Naive thymus-derived CD4-positive, alpha-beta T cell (primary cell): Measurements from ENCODE around the gene C4orf17. TPM values are rescaled to one million over a fixed set of nuclear protein-coding genes. Genes with fewer than 3 reads are reported as not detected.

Experiments used
- ATAC-seq: fragments of 150-1000 bp; cut with Tn5 transposase; 2 replicates; pipeline ENCODE4 v1.10.0; 2021; ENCODE audit warnings: mild to moderate bottlenecking, moderate library complexity
- CTCF ChIA-PET: fragments of 350-600 bp; sonication (Branson Sonifier 250); formaldehyde crosslinking; loops from one replicate; lab custom pipeline; 2021; ENCODE audit warnings: antibody characterized with exemption; lab: Charles Lee
- POLR2A ChIA-PET: fragments of 350-600 bp; sonication (Branson Sonifier 250); formaldehyde crosslinking; loops from one replicate; lab custom pipeline; 2021; ENCODE audit warnings: antibody characterized with exemption, inconsistent platforms; lab: Charles Lee
- DNase-seq, 9 donors: peaks; one replicate each; pipeline versions ENCODE4 v3.0.0 to v3.0.0-alpha.2; 2020 to 2022; ENCODE audit warnings: mixed read lengths in 1 of 9
- H3K27ac ChIP-seq: one replicate; pipeline ENCODE4 v1.7.0; 2013; ENCODE audit warnings: mild to moderate bottlenecking, low read depth, low read length, moderate library complexity
- H3K27me3 ChIP-seq, 2 donors: one replicate each; pipeline ENCODE4 v1.7.0; 2013; ENCODE audit warnings: low read length in 2 of 2, mild to moderate bottlenecking in 2 of 2, moderate library complexity in 2 of 2; ENCODE audit not compliant: control insufficient read depth in 2 of 2, insufficient read depth in 2 of 2
- H3K36me3 ChIP-seq, 3 experiments: 1 replicate in 2 of 3; 2 replicates in 1 of 3; pipeline ENCODE4 v1.7.0; 2013; ENCODE audit warnings: low read length in 3 of 3, mild to moderate bottlenecking in 3 of 3, moderate library complexity in 1 of 3; ENCODE audit not compliant: insufficient read depth in 3 of 3, control insufficient read depth in 2 of 3
- H3K4me1 ChIP-seq, 2 donors: one replicate each; pipeline ENCODE4 v1.7.0; 2013; ENCODE audit warnings: low read length in 2 of 2, mild to moderate bottlenecking in 2 of 2, moderate library complexity in 1 of 2; ENCODE audit not compliant: control insufficient read depth in 2 of 2, insufficient read depth in 2 of 2
- H3K4me3 ChIP-seq: 2 replicates; pipeline ENCODE4 v1.7.0; 2013; ENCODE audit warnings: mild to moderate bottlenecking, low read length
- H3K9me3 ChIP-seq, 3 experiments: 1 replicate in 2 of 3; 2 replicates in 1 of 3; pipeline ENCODE4 v1.7.0; 2013; ENCODE audit warnings: low read length in 3 of 3; ENCODE audit not compliant: control insufficient read depth in 2 of 3
- H3K27ac Mint-ChIP-seq, 9 donors: one replicate each; pipeline ENCODE4 v1.8.0; 2020 to 2022; ENCODE audit warnings: mixed read lengths in 9 of 9, mild to moderate bottlenecking in 8 of 9, moderate library complexity in 5 of 9, inconsistent platforms in 2 of 9
- H3K27me3 Mint-ChIP-seq, 5 donors: one replicate each; pipeline ENCODE4 v1.8.0; 2021 to 2022; ENCODE audit warnings: mixed read lengths in 5 of 5, mild to moderate bottlenecking in 1 of 5
- H3K36me3 Mint-ChIP-seq, 5 donors: one replicate each; pipeline ENCODE4 v1.8.0; 2020 to 2022; ENCODE audit warnings: mixed read lengths in 5 of 5, mild to moderate bottlenecking in 3 of 5, inconsistent platforms in 1 of 5
- H3K4me1 Mint-ChIP-seq, 7 donors: one replicate each; pipeline ENCODE4 v1.8.0; 2020 to 2022; ENCODE audit warnings: mixed read lengths in 7 of 7, mild to moderate bottlenecking in 3 of 7, inconsistent platforms in 1 of 7
- H3K4me3 Mint-ChIP-seq, 10 donors: one replicate each; pipeline ENCODE4 v1.8.0; 2020 to 2022; ENCODE audit warnings: mild to moderate bottlenecking in 10 of 10, mixed read lengths in 10 of 10, moderate library complexity in 6 of 10, inconsistent platforms in 2 of 10
- H3K9me3 Mint-ChIP-seq, 11 donors: one replicate each; pipeline ENCODE4 v1.8.0; 2020 to 2022; ENCODE audit warnings: mixed read lengths in 11 of 11, mild to moderate bottlenecking in 4 of 11, inconsistent platforms in 1 of 11, moderate library complexity in 1 of 11
- intact Hi-C, 2 donors: fragments of 100-400 bp; cut with micrococcal nuclease; formaldehyde crosslinking; loops; one replicate each; pipeline ENCODE4 v1.15.1; 2023
- polyA plus RNA-seq, 2 donors: library from polyadenylated mRNA; unstranded; fragments of 300-500 nt; fragmentation: Illumina TruSeq; gene quantifications; one replicate each; pipeline ENCODE4 v1.2.3, GENCODE V29; 2021
- total RNA-seq, 6 experiments: library from RNA in 5 of 6; stranded (reverse) in 5 of 6; gene quantifications; 1 replicate in 5 of 6; 2 replicates in 1 of 6; pipeline ENCODE4 v1.2.3 and lab custom pipeline; 2021 to 2026

Gene C4orf17
- total and polyA plus RNA-seq, 7 experiments from 2014 or later: 0.07 TPM; not detected in 6

GRCh38 chr4:99587803-99588202 lies 77.0 kb downstream of the C4orf17 start:
- H3K27me3 Mint-ChIP-seq: peaks cover 2 to 21% (median 8%) of the 10 kb centered on the region in 5 donors
- peaks cover 0 to 2% (median 0%) of the 10 kb centered on the region in 7 donors for H3K4me1 Mint-ChIP-seq
- H3K27ac Mint-ChIP-seq: no peak overlapping the region
- CTCF ChIA-PET: no interaction called here
- Histone ChIP-seq H3K36me3 (no peaks in the 10 kb centered on the region), H3K9me3 (no peaks in the 10 kb centered on the region), H3K4me3 (no peak overlapping the region), H3K27ac (no peak overlapping the region), H3K4me1 (no peaks in the 10 kb centered on the region), H3K27me3 (peaks cover 0 to 2% of the 10 kb centered on the region in 2 donors)
- H3K36me3 Mint-ChIP-seq: no peaks in the 10 kb centered on the region
- ATAC-seq: no peak
- H3K4me3 Mint-ChIP-seq: no peak overlapping the region
- no peak for DNase-seq
- H3K9me3 Mint-ChIP-seq: no peaks in the 10 kb centered on the region
- POLR2A ChIA-PET: no interaction called here
- intact Hi-C loops: no loop called here

GRCh38 chr4:99591757-99592156 lies 80.9 kb downstream of the C4orf17 start:
- peaks cover 0 to 8% (median 0%) of the 10 kb centered on the region in 5 donors for H3K27me3 Mint-ChIP-seq
- no peaks in the 10 kb centered on the region for H3K36me3 ChIP-seq
- ChIA-PET POLR2A (no interaction called here), CTCF (no interaction called here)
- no peak overlapping the region for H3K4me3 Mint-ChIP-seq
- H3K4me1 ChIP-seq: no peaks in the 10 kb centered on the region
- H3K4me1 Mint-ChIP-seq: peaks cover 0 to 2% (median 0%) of the 10 kb centered on the region in 7 donors
- DNase-seq (no peak), ATAC-seq (no peak)
- H3K36me3 Mint-ChIP-seq: no peaks in the 10 kb centered on the region
- intact Hi-C loops: no loop called here
- no peak overlapping the region for H3K27ac ChIP-seq
- no peaks in the 10 kb centered on the region for H3K9me3 ChIP-seq
- H3K4me3 ChIP-seq: no peak overlapping the region
- no peaks in the 10 kb centered on the region for H3K27me3 ChIP-seq
- H3K9me3 Mint-ChIP-seq: no peaks in the 10 kb centered on the region
- no peak overlapping the region for H3K27ac Mint-ChIP-seq

Other genes with a start within 250 kb of the C4orf17 start
- gene ADH1A, start 220.0 kb upstream of the C4orf17 start, total RNA-seq: not detected
- gene ADH1A, start 220.0 kb upstream of the C4orf17 start, polyA plus RNA-seq: not detected
- gene ADH1B, start 189.6 kb upstream of the C4orf17 start, total RNA-seq: not detected
- gene ADH1B, start 189.6 kb upstream of the C4orf17 start, polyA plus RNA-seq: not detected
- gene ADH1C, start 158.3 kb upstream of the C4orf17 start, total RNA-seq: not detected
- not detected for gene ADH1C, start 158.3 kb upstream of the C4orf17 start, polyA plus RNA-seq
- not detected for gene ADH7, start 75.7 kb upstream of the C4orf17 start, total RNA-seq
- not detected for gene ADH7, start 75.7 kb upstream of the C4orf17 start, polyA plus RNA-seq
- gene TRMT10A, start 53.0 kb downstream of the C4orf17 start, total RNA-seq: 1 to 10 TPM; 3.9 to 9.1 (median 7.7) TPM
- gene TRMT10A, start 53.0 kb downstream of the C4orf17 start, polyA plus RNA-seq: 1 to 10 TPM; 4.0 to 5.6 TPM
- gene MTTP, start 63.8 kb downstream of the C4orf17 start, total RNA-seq: under 1 TPM in 2 of 5 experiments, not detected in 3; 0.51 to 0.76 TPM
- not detected for gene MTTP, start 63.8 kb downstream of the C4orf17 start, polyA plus RNA-seq
- gene C4orf54, start 146.8 kb downstream of the C4orf17 start, total RNA-seq: not detected
- gene C4orf54, start 146.8 kb downstream of the C4orf17 start, polyA plus RNA-seq: not detected